RPMI8226 (cell line): ENCODE data around the gene STAU1.
"Not testable (repeated sequence)": the region's sequence is repeated elsewhere in the genome, so short reads cannot be mapped to it uniquely, and the experiment has no call there.

Experiments
- DNase-seq: peaks from one replicate; pipeline ENCODE4 v3.0.0-alpha.2; 2015

The STAU1 gene

DNA sequence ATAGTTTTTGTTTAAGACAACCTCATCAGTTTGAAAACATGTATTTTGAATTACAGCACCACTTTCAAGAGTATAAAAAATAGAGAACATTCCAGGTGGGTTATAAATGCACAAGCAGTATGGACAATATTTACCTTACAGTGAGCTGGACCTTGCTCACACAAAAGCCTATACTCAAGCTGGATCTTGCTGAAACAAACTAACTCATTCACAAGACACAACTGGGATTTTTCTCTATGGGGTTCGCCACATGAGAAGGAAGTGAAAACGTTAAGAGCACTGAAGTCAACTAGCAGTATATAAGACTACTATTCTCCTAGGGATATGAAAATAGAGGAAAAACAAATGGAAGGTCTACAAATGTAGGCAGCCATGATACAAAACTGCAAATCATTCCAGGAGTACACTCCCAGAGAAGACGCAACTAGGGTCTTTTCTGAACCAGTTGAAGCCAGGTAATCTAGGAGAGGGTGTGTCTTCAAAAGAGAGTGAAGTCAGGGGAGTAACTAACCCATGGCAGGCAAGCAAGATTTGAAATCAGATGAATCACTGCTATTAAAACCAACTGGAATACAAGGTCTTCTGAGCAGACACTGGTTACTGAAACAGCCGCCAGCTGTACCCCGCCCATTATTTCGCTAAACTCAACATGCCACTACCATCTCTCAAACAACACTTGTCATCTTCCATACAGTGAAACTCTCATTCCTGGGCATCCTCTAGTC lies 26.5 kb downstream of the STAU1 start:
- no peak for DNase-seq

- DNase-seq = no peak
Measured at GRCh38 chr20:49160057-49160929, 27.8 kb downstream of the STAU1 start.

DNA sequence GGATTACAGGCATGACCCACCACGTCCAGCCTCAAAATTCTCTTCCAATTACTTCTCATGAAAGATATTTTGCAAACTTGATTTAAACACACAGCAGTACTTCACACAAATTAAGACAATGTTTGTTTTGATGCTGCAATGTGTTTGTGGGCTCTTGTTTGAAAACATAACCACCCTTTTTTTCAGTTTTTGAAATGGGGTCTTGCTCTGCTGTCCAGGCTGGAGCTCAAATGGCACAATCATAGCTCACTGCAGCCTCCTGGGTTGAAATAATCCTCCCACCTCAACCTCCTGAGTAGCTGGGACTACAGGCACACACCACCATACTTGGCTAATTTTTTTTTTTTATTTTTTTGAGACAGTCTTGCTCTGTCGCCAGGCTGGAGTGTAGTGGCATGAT lies 31.0 kb downstream of the STAU1 start:
- no peak for DNase-seq

DNA sequence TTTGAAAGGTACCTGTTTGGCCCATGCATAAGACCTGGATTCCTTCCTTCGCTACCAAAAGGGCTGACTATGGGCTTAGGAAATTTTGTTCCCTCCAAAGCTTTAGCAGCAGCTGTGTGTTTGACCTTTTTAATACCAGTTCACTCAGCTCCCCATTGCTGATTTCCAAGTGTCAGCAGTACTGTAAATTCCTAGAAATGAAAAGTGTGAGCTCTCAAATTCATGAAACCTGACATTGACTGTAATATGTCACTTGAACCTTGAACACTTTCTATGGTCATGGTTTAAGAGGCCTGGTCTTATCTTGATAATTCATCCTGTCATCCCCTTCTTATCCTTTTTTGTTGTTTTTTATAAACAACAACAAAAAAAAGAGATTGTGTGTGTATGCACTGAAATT lies 31.7 kb downstream of the STAU1 start:
- DNase-seq = no peak

DNA sequence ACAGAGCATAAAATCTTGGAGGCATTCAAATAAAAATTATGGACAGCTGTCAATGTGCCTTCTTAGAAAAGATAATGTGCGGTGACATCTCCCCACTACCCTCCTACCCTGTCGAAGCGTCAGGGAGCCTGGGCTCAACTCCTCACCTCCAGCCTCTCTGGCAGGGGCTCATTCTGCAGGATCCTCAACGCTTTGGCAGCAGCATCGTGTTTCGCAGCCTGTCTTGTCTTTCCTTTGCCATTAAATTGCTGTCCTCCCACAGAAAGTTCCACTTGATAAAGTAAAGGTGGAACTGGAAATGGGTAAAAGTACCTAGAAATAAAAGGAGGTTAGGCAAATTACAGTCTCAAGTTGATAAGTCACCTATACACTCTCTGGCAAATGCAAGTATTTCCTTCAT lies 36.7 kb downstream of the STAU1 start:
- DNase-seq = no peak

GRCh38 chr20:49149281-49150045 lies 38.7 kb downstream of the STAU1 start:
- DNase-seq = no peak

GRCh38 chr20:49148601-49149000 lies 39.5 kb downstream of the STAU1 start:
- no peak for DNase-seq

DNA sequence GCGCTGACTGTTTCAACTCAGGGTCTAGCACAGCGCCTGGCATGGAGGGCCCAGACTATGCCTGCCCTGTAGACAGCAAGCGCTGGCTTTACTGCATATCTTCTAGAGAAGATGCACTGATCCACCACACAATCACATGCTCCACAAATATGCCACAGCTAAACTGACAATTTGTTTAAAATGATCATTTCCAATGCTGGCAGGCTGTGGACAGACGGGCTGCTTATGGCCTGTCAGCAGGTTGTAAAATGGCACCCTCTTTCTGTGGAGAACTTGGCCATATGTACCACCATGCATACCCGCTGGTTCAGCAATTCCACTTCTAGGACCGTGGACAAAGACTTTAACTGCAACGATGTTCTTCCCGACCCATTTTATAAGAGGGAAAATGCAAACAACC lies 40.8 kb downstream of the STAU1 start:
- DNase-seq = no peak

- DNase-seq = no peak
Measured at GRCh38 chr20:49146442-49147225, 41.5 kb downstream of the STAU1 start.

- DNase-seq = no peak
Measured at GRCh38 chr20:49140834-49141233, 47.3 kb downstream of the STAU1 start.

GRCh38 chr20:49140411-49140810 lies 47.7 kb downstream of the STAU1 start:
- DNase-seq = no peak

DNA sequence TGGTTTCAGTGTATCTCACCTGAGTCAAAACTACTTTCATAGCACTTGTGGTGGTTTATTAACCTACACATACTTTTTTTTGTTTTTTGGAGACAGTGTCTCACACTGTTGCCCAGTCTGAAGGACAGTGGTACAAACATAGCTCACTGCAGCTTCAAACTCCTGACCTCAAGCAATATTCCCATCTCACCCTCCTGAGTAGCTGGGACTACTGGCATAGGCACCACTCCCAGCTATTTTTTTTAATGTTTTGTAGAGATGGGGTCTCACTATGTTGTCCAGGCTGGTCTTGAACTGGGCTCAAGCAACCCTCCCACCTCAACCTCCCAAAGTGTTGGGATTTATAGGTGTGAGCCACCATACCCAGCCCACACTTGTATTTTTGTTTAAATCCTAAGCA lies 49.7 kb downstream of the STAU1 start:
- DNase-seq = no peak

- no peak for DNase-seq
Measured at GRCh38 chr20:49136817-49137571, 51.1 kb downstream of the STAU1 start.

DNA sequence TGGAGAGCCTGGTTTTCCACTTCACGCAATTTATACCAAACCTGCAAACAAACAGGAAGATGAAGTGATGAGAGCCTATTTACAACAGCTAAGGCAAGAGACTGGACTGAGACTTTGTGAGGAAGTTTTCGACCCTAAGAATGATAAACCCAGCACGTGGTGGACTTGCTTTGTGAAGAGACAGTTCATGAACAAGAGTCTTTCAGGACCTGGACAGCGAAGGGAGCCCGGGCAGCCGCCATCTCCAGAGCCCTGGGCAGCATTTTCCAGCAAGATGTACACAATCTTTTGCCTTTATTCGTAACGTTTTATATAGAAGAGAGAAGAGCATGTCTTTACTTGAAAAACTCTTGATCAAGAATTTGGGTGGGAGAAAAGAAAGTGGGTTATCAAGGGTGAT lies 53.3 kb downstream of the STAU1 start:
- DNase-seq = not testable (repeated sequence)

- no peak for DNase-seq
Measured at GRCh38 chr20:49133571-49133970, 54.6 kb downstream of the STAU1 start.

DNA sequence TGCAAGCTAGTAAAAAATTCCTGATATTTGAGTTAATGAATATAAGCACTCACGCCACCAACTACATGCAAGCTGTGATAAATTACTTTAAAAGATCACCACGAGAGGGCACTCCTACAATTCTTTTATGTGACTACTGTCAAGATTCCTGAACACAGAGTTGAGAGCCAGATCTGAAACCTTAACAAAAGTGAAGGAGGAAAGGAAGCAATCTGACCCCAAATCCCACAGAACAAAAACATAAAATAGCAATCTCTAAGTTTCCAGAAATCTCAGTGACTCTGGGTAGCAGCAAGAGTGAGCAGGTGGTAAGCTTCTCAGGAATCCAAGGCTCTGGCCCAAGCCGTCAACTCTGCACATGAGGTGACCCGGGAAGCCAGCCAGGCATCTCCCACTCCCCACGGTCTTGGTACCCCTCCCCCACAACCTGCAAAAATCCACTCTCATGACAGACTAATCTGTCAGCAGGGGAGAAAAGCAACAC lies 55.1 kb downstream of the STAU1 start:
- DNase-seq = peak; percentile 64

- no peak for DNase-seq
Measured at GRCh38 chr20:49123982-49124381, 64.2 kb downstream of the STAU1 start.

DNA sequence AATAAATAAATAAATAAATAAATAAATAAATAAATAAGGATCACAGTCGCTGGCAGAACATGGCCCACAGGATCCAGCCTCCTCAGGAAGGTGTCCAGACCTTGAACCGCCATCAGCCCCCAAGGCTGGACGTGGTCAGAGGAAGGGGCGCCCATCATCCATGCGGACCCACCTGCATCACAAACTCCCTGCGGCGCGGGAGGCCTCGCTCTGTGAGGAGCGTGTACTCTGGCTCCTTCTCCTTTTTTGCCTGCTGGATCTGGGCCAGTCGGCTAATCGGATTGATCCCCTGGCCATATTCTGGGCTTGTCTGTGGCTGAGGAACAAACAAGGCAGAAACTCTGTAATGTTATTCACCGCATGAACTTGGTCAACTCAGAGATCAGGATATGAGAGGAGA lies 65.2 kb downstream of the STAU1 start:
- no peak for DNase-seq

- no peak for DNase-seq
Measured at GRCh38 chr20:49119988-49120387, 68.1 kb downstream of the STAU1 start.

- no peak for DNase-seq
Measured at GRCh38 chr20:49118307-49118706, 69.8 kb downstream of the STAU1 start.

- DNase-seq = no peak
Measured at GRCh38 chr20:49115564-49115963, 72.6 kb downstream of the STAU1 start.
